ENCODE measurements around the gene NEMF.
"Not testable (repeated sequence)": the region's sequence is repeated elsewhere in the genome, so short reads cannot be mapped to it uniquely, and the experiment has no call there.

NEMF gene

DNA sequence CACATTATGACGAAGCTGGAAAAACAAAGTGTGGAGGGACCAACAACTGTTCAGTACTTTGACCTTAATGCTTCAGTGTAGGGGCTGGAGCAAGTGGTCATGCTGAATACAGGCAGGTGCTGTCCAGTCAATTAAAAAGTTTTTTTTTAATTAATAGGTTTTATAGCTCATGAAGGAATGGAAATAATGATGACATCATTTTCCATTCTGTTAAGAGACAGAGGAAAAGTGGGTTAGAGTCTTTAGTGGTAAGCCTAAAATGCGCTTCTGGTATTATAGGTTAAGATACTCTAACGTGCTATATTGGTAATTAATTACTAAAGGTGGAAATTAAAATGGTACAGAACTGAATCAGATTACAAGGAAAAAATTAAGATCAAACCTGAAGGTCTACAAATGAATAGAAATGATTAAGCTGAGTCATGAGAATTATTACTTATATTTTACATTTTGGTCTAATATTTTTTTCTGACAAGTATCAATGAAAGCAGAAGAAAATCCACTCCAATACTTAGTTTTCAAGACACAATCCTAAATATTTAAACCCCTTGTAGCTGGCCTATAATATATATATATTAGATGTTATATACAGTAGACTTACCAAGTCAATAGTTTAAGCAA, 69.1 kb downstream of the NEMF start:
- no peaks in the 10 kb centered on the region for H3K4me1 ChIP-seq (ENCODE audit: control insufficient read depth in 1 of 2, insufficient read depth in 2 of 2, low read length in 2 of 2)
- H3K27ac ChIP-seq (ENCODE audit: low read depth, low read length) = no peak overlapping the region
- no peak overlapping the region for H2BK5ac ChIP-seq (ENCODE audit: low read depth, low read length, poor library complexity)
- H3K27me3 ChIP-seq (ENCODE audit: insufficient read depth, low read length) = no peaks in the 10 kb centered on the region
- H2BK12ac ChIP-seq (ENCODE audit: low read length) = no peak overlapping the region
- H3K36me3 ChIP-seq (ENCODE audit: control insufficient read depth in 1 of 2, insufficient read depth in 2 of 2, low read length in 2 of 2) = peaks cover 20 to 38% of the 10 kb centered on the region in 2 experiments
- no peaks in the 10 kb centered on the region for H3K9me3 ChIP-seq (ENCODE audit: insufficient read depth, low read depth, low read length)
- H3K14ac ChIP-seq (ENCODE audit: low read length) = no peak overlapping the region
- H4K12ac ChIP-seq (ENCODE audit: low read depth, low read length) = no peak overlapping the region
- no CpG with 5 or more reads among the region's 3 CpGs for WGBS (ENCODE audit: extremely low coverage, insufficient coverage, insufficient read length)
- H2BK120ac ChIP-seq (ENCODE audit: insufficient read depth, low read length, poor library complexity) = no peak overlapping the region
- no peak overlapping the region for H4K8ac ChIP-seq (ENCODE audit: low read depth, low read length)
- H4K91ac ChIP-seq (ENCODE audit: low read depth, low read length) = no peak overlapping the region
- H2AFZ ChIP-seq (ENCODE audit: insufficient read depth, low read length, poor library complexity) = no peak overlapping the region
- H3K4ac ChIP-seq (ENCODE audit: low read depth, low read length) = no peak overlapping the region
- H3K79me1 ChIP-seq (ENCODE audit: low read length) = no peaks in the 10 kb centered on the region
- no peak overlapping the region for H3K9ac ChIP-seq (ENCODE audit: low read length)
- no peak overlapping the region for H3K23ac ChIP-seq (ENCODE audit: low read length)
- H3K4me2 ChIP-seq (ENCODE audit: low read length) = no peak overlapping the region
- H3K79me2 ChIP-seq (ENCODE audit: control insufficient read depth, insufficient read depth, low read length, poor library complexity) = no peaks in the 10 kb centered on the region
- no peak for DNase-seq
- H3K4me3 ChIP-seq (ENCODE audit: low read depth, low read length) = no peak overlapping the region
- no peak overlapping the region for H2AK5ac ChIP-seq (ENCODE audit: low read length)
- H3K18ac ChIP-seq (ENCODE audit: low read length) = no peak overlapping the region

DNA sequence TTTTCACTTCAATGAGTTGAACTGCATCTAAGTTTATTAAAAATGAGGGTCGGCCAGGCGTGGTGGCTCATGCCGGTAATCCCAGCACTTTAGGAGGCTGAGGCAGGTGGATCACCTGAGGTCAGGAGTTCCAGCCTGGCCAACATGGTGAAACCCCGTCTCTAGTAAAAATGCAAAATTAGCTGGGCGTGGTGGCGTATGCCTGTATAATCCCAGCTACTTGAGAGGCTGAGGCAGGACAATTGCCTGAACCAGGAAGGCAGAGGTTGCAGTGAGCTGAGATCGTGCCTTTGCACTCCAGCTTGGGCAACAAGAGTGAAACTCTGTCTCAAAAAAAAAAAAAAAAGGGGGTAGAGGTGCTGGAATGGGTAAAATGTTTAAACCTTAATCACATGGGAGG, 71.5 kb downstream of the NEMF start:
- not testable (repeated sequence) for H4K8ac ChIP-seq (ENCODE audit: low read depth, low read length); H3K79me1 ChIP-seq (ENCODE audit: low read length); H2BK120ac ChIP-seq (ENCODE audit: insufficient read depth, low read length, poor library complexity); H4K12ac ChIP-seq (ENCODE audit: low read depth, low read length); H2AFZ ChIP-seq (ENCODE audit: insufficient read depth, low read length, poor library complexity); H3K14ac ChIP-seq (ENCODE audit: low read length); H4K91ac ChIP-seq (ENCODE audit: low read depth, low read length); H3K4me3 ChIP-seq (ENCODE audit: low read depth, low read length); H3K9me3 ChIP-seq (ENCODE audit: insufficient read depth, low read depth, low read length); H3K9ac ChIP-seq (ENCODE audit: low read length); DNase-seq; H2BK5ac ChIP-seq (ENCODE audit: low read depth, low read length, poor library complexity); H3K23ac ChIP-seq (ENCODE audit: low read length); H3K27me3 ChIP-seq (ENCODE audit: insufficient read depth, low read length); H3K4ac ChIP-seq (ENCODE audit: low read depth, low read length); H3K18ac ChIP-seq (ENCODE audit: low read length); H2BK12ac ChIP-seq (ENCODE audit: low read length); H3K79me2 ChIP-seq (ENCODE audit: control insufficient read depth, insufficient read depth, low read length, poor library complexity); H3K27ac ChIP-seq (ENCODE audit: low read depth, low read length); H3K4me2 ChIP-seq (ENCODE audit: low read length); H3K4me1 ChIP-seq (ENCODE audit: control insufficient read depth in 1 of 2, insufficient read depth in 2 of 2, low read length in 2 of 2); H2AK5ac ChIP-seq (ENCODE audit: low read length)
- WGBS (ENCODE audit: extremely low coverage, insufficient coverage, insufficient read length) = no CpG with 5 or more reads among the region's 7 CpGs
- peaks cover 15 to 30% of the 10 kb centered on the region in 2 experiments for H3K36me3 ChIP-seq (ENCODE audit: control insufficient read depth in 1 of 2, insufficient read depth in 2 of 2, low read length in 2 of 2)

DNA sequence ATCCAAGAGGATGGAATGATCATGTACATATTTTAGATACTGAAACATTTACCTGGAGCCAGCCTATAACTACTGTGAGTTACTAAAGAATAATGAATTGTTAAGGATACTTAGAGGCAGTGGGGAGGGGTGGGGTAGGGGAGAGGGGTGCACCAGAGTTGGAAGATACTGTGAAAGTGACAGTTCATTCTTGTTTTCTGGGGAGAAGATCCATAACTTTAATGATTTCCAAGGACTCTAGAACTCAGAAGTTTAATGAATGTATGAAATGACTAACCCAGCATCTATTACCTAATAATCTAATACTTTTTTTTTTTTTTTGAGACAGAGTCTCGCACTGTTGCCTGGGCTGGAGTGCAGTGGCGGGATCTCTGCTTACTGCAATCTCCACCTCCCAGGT, 74.2 kb downstream of the NEMF start:
- Histone ChIP-seq H3K27me3 (ENCODE audit: insufficient read depth, low read length) (no peaks in the 10 kb centered on the region), H4K91ac (ENCODE audit: low read depth, low read length) (no peak overlapping the region), H2AFZ (ENCODE audit: insufficient read depth, low read length, poor library complexity) (no peak overlapping the region), H4K12ac (ENCODE audit: low read depth, low read length) (no peak overlapping the region), H2BK12ac (ENCODE audit: low read length) (no peak overlapping the region), H3K9ac (ENCODE audit: low read length) (no peak overlapping the region), H4K8ac (ENCODE audit: low read depth, low read length) (no peak overlapping the region), H3K4me1 (ENCODE audit: control insufficient read depth in 1 of 2, insufficient read depth in 2 of 2, low read length in 2 of 2) (no peaks in the 10 kb centered on the region), H2BK120ac (ENCODE audit: insufficient read depth, low read length, poor library complexity) (no peak overlapping the region), H3K4me3 (ENCODE audit: low read depth, low read length) (no peak overlapping the region), H3K23ac (ENCODE audit: low read length) (no peak overlapping the region), H3K4me2 (ENCODE audit: low read length) (no peak overlapping the region), H2BK5ac (ENCODE audit: low read depth, low read length, poor library complexity) (no peak overlapping the region), H3K9me3 (ENCODE audit: insufficient read depth, low read depth, low read length) (no peaks in the 10 kb centered on the region), H3K4ac (ENCODE audit: low read depth, low read length) (no peak overlapping the region), H3K79me1 (ENCODE audit: low read length) (no peaks in the 10 kb centered on the region), H3K36me3 (ENCODE audit: control insufficient read depth in 1 of 2, insufficient read depth in 2 of 2, low read length in 2 of 2) (peaks cover 15 to 27% of the 10 kb centered on the region in 2 experiments), H3K27ac (ENCODE audit: low read depth, low read length) (no peak overlapping the region), H2AK5ac (ENCODE audit: low read length) (no peak overlapping the region), H3K14ac (ENCODE audit: low read length) (no peak overlapping the region), H3K79me2 (ENCODE audit: control insufficient read depth, insufficient read depth, low read length, poor library complexity) (no peaks in the 10 kb centered on the region), H3K18ac (ENCODE audit: low read length) (no peak overlapping the region)
- no CpG with 5 or more reads among the region's 2 CpGs for WGBS (ENCODE audit: extremely low coverage, insufficient coverage, insufficient read length)
- DNase-seq = no peak

DNA sequence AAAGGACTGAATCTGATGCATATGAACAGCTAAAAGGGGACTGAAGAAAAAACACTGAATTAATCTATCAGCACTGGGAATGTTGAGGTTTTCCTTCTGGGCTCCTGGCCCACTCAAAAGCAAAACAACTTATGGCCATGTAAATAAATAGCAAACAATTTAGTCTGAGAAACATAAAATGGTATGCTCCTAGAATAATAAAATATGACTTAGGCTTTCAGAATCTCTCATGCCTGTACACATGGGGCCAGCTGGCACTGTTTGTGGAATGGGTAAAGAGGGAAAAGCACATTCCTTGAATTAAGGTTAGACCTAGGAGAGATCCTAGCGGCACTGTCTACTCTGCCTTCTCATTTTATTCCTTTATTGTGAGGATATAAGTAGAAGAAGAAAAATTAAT, 78.5 kb downstream of the NEMF start:
- no peak overlapping the region for H3K27ac ChIP-seq (ENCODE audit: low read depth, low read length)
- no peaks in the 10 kb centered on the region for H3K79me2 ChIP-seq (ENCODE audit: control insufficient read depth, insufficient read depth, low read length, poor library complexity)
- H3K4ac ChIP-seq (ENCODE audit: low read depth, low read length) = no peak overlapping the region
- H2AFZ ChIP-seq (ENCODE audit: insufficient read depth, low read length, poor library complexity) = no peak overlapping the region
- no peak overlapping the region for H3K23ac ChIP-seq (ENCODE audit: low read length)
- no peak overlapping the region for H2BK12ac ChIP-seq (ENCODE audit: low read length)
- no CpG with 5 or more reads among the region's 1 CpG for WGBS (ENCODE audit: extremely low coverage, insufficient coverage, insufficient read length)
- H3K79me1 ChIP-seq (ENCODE audit: low read length) = no peaks in the 10 kb centered on the region
- no peak overlapping the region for H2AK5ac ChIP-seq (ENCODE audit: low read length)
- H3K36me3 ChIP-seq (ENCODE audit: control insufficient read depth in 1 of 2, insufficient read depth in 2 of 2, low read length in 2 of 2) = peaks cover 6 to 10% of the 10 kb centered on the region in 2 experiments
- H2BK120ac ChIP-seq (ENCODE audit: insufficient read depth, low read length, poor library complexity) = no peak overlapping the region
- no peak overlapping the region for H3K14ac ChIP-seq (ENCODE audit: low read length)
- H3K18ac ChIP-seq (ENCODE audit: low read length) = no peak overlapping the region
- H4K12ac ChIP-seq (ENCODE audit: low read depth, low read length) = no peak overlapping the region
- H2BK5ac ChIP-seq (ENCODE audit: low read depth, low read length, poor library complexity) = no peak overlapping the region
- no peak overlapping the region for H4K91ac ChIP-seq (ENCODE audit: low read depth, low read length)
- no peaks in the 10 kb centered on the region for H3K27me3 ChIP-seq (ENCODE audit: insufficient read depth, low read length)
- H3K4me2 ChIP-seq (ENCODE audit: low read length) = no peak overlapping the region
- no peak overlapping the region for H3K9ac ChIP-seq (ENCODE audit: low read length)
- no peak for DNase-seq
- H4K8ac ChIP-seq (ENCODE audit: low read depth, low read length) = no peak overlapping the region
- H3K9me3 ChIP-seq (ENCODE audit: insufficient read depth, low read depth, low read length) = no peaks in the 10 kb centered on the region
- no peak overlapping the region for H3K4me3 ChIP-seq (ENCODE audit: low read depth, low read length)
- H3K4me1 ChIP-seq (ENCODE audit: control insufficient read depth in 1 of 2, insufficient read depth in 2 of 2, low read length in 2 of 2) = peaks cover 6 to 10% of the 10 kb centered on the region in 2 experiments
